GM12878 (cell line): ENCODE data around the gene KERA. TPM values are rescaled to one million over a fixed set of nuclear protein-coding genes. Genes with fewer than 3 reads are reported as not detected.

Experiments used
- ATAC-seq: fragments of 200-7000 bp; cut with Tn5 transposase; 3 replicates; pipeline ENCODE4 v1.9.1; 2020; ENCODE audit warnings: mild to moderate bottlenecking, moderate library complexity
- BruUV-seq: library from RNA; stranded (reverse); fragments of 400-500 nt; replicated peaks from 2 replicates; lab custom pipeline; 2021; lab: Mats Ljungman, UMichigan
- CTCF ChIA-PET: fragments of 300-600 bp; sonication (Branson Sonifier 250); formaldehyde crosslinking; extraction: SDS; loops from one replicate; lab custom pipeline; 2021; ENCODE audit warnings: inconsistent platforms; lab: Yijun Ruan, JAX
- POLR2A ChIA-PET: fragments of 350-600 bp; formaldehyde crosslinking; extraction: SDS; loops from one replicate; lab custom pipeline; 2021; ENCODE audit warnings: inconsistent platforms; lab: Charles Lee
- RAD21 ChIA-PET: fragments of 300-600 bp; sonication (Branson Sonifier 250); formaldehyde crosslinking; loops from one replicate; lab custom pipeline; 2023; ENCODE audit warnings: antibody characterized with exemption; ENCODE audit not compliant: unreplicated experiment; lab: Charles Lee
- SMC1A ChIA-PET: fragments of 300-600 bp; sonication (Branson Sonifier 250); formaldehyde crosslinking; loops from one replicate; lab custom pipeline; 2023; ENCODE audit not compliant: unreplicated experiment, uncharacterized antibody; lab: Charles Lee
- DNase-seq: peaks from one replicate; pipeline ENCODE4 v3.0.0-alpha.2; 2011; ENCODE audit warnings: low read depth, low spot score
- FAIRE-seq: peaks from 3 replicates; lab custom pipeline; 2011; peaks lifted over from hg19 to GRCh38; lab: Jason Lieb, UNC
- H2AFZ ChIP-seq: 2 replicates; pipeline ENCODE4 v1.6.0; 2011; ENCODE audit warnings: low read depth, low read length, control low read depth; ENCODE audit not compliant: control insufficient read depth
- H3K27ac ChIP-seq: 2 replicates; pipeline ENCODE4 v1.5.1; 2011; ENCODE audit warnings: control low read depth; ENCODE audit not compliant: control insufficient read depth, insufficient read depth
- H3K27me3 ChIP-seq, 2 experiments: replicated peaks in 1 of 2; 2 replicates each; pipeline versions ENCODE4 v1.6.0 to v1.6.1; 2011; ENCODE audit warnings: low read length in 1 of 2; ENCODE audit not compliant: control insufficient read depth in 2 of 2, insufficient read depth in 2 of 2
- H3K36me3 ChIP-seq, 2 experiments: 2 replicates each; pipeline ENCODE4 v1.5.1; 2011; ENCODE audit warnings: low read length in 1 of 2; ENCODE audit not compliant: control insufficient read depth in 2 of 2, insufficient read depth in 2 of 2
- H3K4me1 ChIP-seq: 2 replicates; pipeline ENCODE4 v1.6.1; 2011; ENCODE audit warnings: mild to moderate bottlenecking, low read length, moderate library complexity, mixed read lengths; ENCODE audit not compliant: control insufficient read depth, insufficient read depth
- H3K4me2 ChIP-seq: 2 replicates; pipeline ENCODE4 v1.6.0; 2011; ENCODE audit warnings: control low read depth; ENCODE audit not compliant: control insufficient read depth, insufficient read depth
- H3K4me3 ChIP-seq: fragments of 200-600 bp; sonication (generic); 2 replicates; pipeline ENCODE4 v1.5.1; 2016
- H3K79me2 ChIP-seq: 2 replicates; pipeline ENCODE4 v1.6.0; 2011; ENCODE audit warnings: low read length; ENCODE audit not compliant: control insufficient read depth, insufficient read depth
- H3K9ac ChIP-seq: 2 replicates; pipeline ENCODE4 v1.8.0; 2011; ENCODE audit warnings: low read length, control low read depth, mixed read lengths; ENCODE audit not compliant: control insufficient read depth, insufficient read depth
- H3K9me3 ChIP-seq: replicated peaks from 3 replicates; pipeline ENCODE4 v1.5.1; 2011; ENCODE audit warnings: mild to moderate bottlenecking, low read length; ENCODE audit not compliant: control insufficient read depth, insufficient read depth
- H4K20me1 ChIP-seq: 2 replicates; pipeline ENCODE4 v1.6.0; 2011; ENCODE audit not compliant: control insufficient read depth, insufficient read depth
- BMI1 ChIP-seq: fragments of 450-650 bp; IDR thresholded peaks from 2 replicates; pipeline ENCODE4 v1.6.1; 2016; ENCODE audit warnings: mild to moderate bottlenecking, moderate library complexity, borderline replicate concordance
- CBX3 ChIP-seq: fragments of 200-600 bp; sonication (generic); IDR thresholded peaks from 2 replicates; pipeline ENCODE4 v1.6.1; 2016; ENCODE audit warnings: low read depth, borderline replicate concordance
- CHD2 ChIP-seq: IDR thresholded peaks from 2 replicates; pipeline ENCODE4 v1.6.1; 2011; ENCODE audit warnings: low read depth, low read length, improper control_type of control experiment, borderline replicate concordance
- FOS ChIP-seq: IDR thresholded peaks from 3 replicates; pipeline ENCODE4 v1.6.1; 2011; ENCODE audit warnings: borderline replicate concordance; ENCODE audit not compliant: insufficient read length; ENCODE audit errors: extremely low read depth
- FOXK2 ChIP-seq: fragments of 450-650 bp; IDR thresholded peaks from 2 replicates; pipeline ENCODE4 v1.6.1; 2017; ENCODE audit warnings: mild to moderate bottlenecking, moderate library complexity
- IRF3 ChIP-seq: fragments of 450-650 bp; IDR thresholded peaks from 2 replicates; pipeline ENCODE4 v1.6.1; 2014; ENCODE audit warnings: mild to moderate bottlenecking
- PKNOX1 ChIP-seq: fragments of 450-650 bp; IDR thresholded peaks from 2 replicates; pipeline ENCODE4 v1.6.1; 2016; ENCODE audit warnings: mild to moderate bottlenecking
- POLR2A ChIP-seq: IDR thresholded peaks from 2 replicates; pipeline ENCODE4 v1.6.1; 2011; ENCODE audit warnings: low read depth, mild to moderate bottlenecking, low read length
- POLR2AphosphoS5 ChIP-seq: IDR thresholded peaks from 2 replicates; pipeline ENCODE4 v1.6.1; 2011; ENCODE audit warnings: mild to moderate bottlenecking, low read length, inconsistent platforms
- SIX5 ChIP-seq: IDR thresholded peaks from 2 replicates; pipeline ENCODE4 v1.6.1; 2011; ENCODE audit warnings: mild to moderate bottlenecking, low read depth, low read length, moderate library complexity; ENCODE audit not compliant: severe bottlenecking
- TARDBP ChIP-seq: IDR thresholded peaks from 2 replicates; pipeline ENCODE4 v1.6.1; 2016; ENCODE audit warnings: borderline replicate concordance
- ZNF24 ChIP-seq: fragments of 450-650 bp; IDR thresholded peaks from 2 replicates; pipeline ENCODE4 v1.6.1; 2017; ENCODE audit warnings: antibody characterized with exemption, mild to moderate bottlenecking
- WGBS: methylation state at CpG from one replicate; pipeline ENCODE4 v1.1.6; 2016; ENCODE audit warnings: low lambda C conversion rate; ENCODE audit not compliant: insufficient replicate concordance, insufficient coverage; ENCODE audit errors: missing lambda C conversion rate; 5-methylcytosine and 5-hydroxymethylcytosine counted together
- in situ Hi-C: fragments of 300-500 bp; cut with MboI; formaldehyde crosslinking; loops from 9 replicates; pipeline ENCODE4 v1.14.3; 2018; ENCODE audit warnings: mixed read lengths
- intact Hi-C: fragments of 100-400 bp; cut with micrococcal nuclease; formaldehyde crosslinking; loops from one replicate; pipeline ENCODE4 v1.14.2; 2022; ENCODE audit not compliant: unreplicated experiment
- polyA plus RNA-seq, 11 experiments: library from polyadenylated mRNA; depleted of rRNA in 4 of 11; unstranded in 6 of 11; stranded (reverse) in 5 of 11; fragments of >200 nt; fragmentation: Nextera tagmentation in 4 of 11; fragmentation: Illumina TruSeq in 1 of 11; extraction: Ambion mirVana in 4 of 11; extraction: Trizol in 1 of 11; gene quantifications; 1 replicate in 1 of 11; 2 replicates in 10 of 11; pipeline versions ENCODE4 v1.2.1 to v1.2.3, GENCODE V29; 2011 to 2016; ENCODE audit warnings: inconsistent platforms in 2 of 11, missing spikeins in 2 of 11, low read depth in 1 of 11
- total RNA-seq, 4 experiments: library from RNA; depleted of rRNA in 3 of 4; stranded (reverse); fragments of >200 nt in 3 of 4; fragmentation: Illumina TruSeq in 1 of 4; extraction: Trizol in 1 of 4; gene quantifications; 2 replicates each; pipeline versions ENCODE4 v1.2.1 to v1.2.3, GENCODE V29; 2013 to 2021
- TF ChIP-seq, protein P1 (sequence below): fragments of 450-650 bp; formaldehyde crosslinking; IDR thresholded peaks from 2 replicates; pipeline ENCODE4 v1.4.0; 2020; ENCODE audit warnings: mild to moderate bottlenecking, moderate library complexity
- TF ChIP-seq, protein P2 (sequence below): IDR thresholded peaks from 2 replicates; pipeline ENCODE4 v1.6.1; 2012; ENCODE audit warnings: mild to moderate bottlenecking, low read depth, low read length

KERA gene
- total and polyA plus RNA-seq, 10 of the 15 experiments (the other 5 are each of a cell fraction or from before 2014, with no cell fraction given): not detected

DNA sequence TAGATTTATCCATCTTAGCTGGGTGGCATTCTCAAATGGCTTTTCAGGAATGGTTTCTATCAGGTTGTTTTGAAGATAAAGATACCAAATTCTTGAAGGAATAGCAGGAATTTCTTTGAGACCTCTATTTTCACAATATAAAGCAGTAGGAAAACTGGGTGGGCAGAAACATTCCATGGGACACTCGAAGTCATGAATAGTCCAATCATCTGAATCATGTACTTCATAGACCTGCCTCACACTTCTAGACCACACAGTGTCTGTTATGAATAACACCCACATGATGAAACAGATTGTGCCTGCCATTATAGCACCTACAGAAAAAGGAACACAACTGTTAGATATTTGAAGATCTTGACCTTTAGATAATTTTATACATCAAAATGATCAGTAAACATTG lies 1.8 kb downstream of the KERA start (continued):
- TF ChIP-seq, protein P1, sequence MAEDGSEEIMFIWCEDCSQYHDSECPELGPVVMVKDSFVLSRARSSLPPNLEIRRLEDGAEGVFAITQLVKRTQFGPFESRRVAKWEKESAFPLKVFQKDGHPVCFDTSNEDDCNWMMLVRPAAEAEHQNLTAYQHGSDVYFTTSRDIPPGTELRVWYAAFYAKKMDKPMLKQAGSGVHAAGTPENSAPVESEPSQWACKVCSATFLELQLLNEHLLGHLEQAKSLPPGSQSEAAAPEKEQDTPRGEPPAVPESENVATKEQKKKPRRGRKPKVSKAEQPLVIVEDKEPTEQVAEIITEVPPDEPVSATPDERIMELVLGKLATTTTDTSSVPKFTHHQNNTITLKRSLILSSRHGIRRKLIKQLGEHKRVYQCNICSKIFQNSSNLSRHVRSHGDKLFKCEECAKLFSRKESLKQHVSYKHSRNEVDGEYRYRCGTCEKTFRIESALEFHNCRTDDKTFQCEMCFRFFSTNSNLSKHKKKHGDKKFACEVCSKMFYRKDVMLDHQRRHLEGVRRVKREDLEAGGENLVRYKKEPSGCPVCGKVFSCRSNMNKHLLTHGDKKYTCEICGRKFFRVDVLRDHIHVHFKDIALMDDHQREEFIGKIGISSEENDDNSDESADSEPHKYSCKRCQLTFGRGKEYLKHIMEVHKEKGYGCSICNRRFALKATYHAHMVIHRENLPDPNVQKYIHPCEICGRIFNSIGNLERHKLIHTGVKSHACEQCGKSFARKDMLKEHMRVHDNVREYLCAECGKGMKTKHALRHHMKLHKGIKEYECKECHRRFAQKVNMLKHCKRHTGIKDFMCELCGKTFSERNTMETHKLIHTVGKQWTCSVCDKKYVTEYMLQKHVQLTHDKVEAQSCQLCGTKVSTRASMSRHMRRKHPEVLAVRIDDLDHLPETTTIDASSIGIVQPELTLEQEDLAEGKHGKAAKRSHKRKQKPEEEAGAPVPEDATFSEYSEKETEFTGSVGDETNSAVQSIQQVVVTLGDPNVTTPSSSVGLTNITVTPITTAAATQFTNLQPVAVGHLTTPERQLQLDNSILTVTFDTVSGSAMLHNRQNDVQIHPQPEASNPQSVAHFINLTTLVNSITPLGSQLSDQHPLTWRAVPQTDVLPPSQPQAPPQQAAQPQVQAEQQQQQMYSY: no peak

GRCh38 chr12:91053951-91054715 lies 3.7 kb downstream of the KERA start:
- no peak overlapping the region for H3K4me2 ChIP-seq
- no peak for ATAC-seq
- no peak for DNase-seq
- H4K20me1 ChIP-seq: no peaks in the 10 kb centered on the region
- in situ Hi-C loops (no loop called here), intact Hi-C loops (no loop called here)
- no peak overlapping the region for H2AFZ ChIP-seq
- FAIRE-seq: no peak
- no peak overlapping the region for H3K9ac ChIP-seq
- H3K4me1 ChIP-seq: no peaks in the 10 kb centered on the region
- ChIA-PET CTCF (no interaction called here), POLR2A (no interaction called here), SMC1A (no interaction called here), RAD21 (no interaction called here)
- H3K4me3 ChIP-seq: no peak overlapping the region
- H3K27ac ChIP-seq: no peak overlapping the region
- BruUV-seq: no TSS peak
- H3K9me3 ChIP-seq: no peaks in the 10 kb centered on the region
- WGBS: 35% methylated on average over 4 of the region's 4 CpGs
- no peaks in the 10 kb centered on the region for H3K36me3 ChIP-seq
- H3K79me2 ChIP-seq: no peaks in the 10 kb centered on the region
- H3K27me3 ChIP-seq: no peaks in the 10 kb centered on the region; a peak in 1 of 4 replicates
- TF ChIP-seq PKNOX1: no peak
- no peak for TF ChIP-seq CHD2
- no peak for TF ChIP-seq ZNF24
- TF ChIP-seq POLR2AphosphoS5: no peak
- TF ChIP-seq IRF3: no peak
- TF ChIP-seq, protein P2, sequence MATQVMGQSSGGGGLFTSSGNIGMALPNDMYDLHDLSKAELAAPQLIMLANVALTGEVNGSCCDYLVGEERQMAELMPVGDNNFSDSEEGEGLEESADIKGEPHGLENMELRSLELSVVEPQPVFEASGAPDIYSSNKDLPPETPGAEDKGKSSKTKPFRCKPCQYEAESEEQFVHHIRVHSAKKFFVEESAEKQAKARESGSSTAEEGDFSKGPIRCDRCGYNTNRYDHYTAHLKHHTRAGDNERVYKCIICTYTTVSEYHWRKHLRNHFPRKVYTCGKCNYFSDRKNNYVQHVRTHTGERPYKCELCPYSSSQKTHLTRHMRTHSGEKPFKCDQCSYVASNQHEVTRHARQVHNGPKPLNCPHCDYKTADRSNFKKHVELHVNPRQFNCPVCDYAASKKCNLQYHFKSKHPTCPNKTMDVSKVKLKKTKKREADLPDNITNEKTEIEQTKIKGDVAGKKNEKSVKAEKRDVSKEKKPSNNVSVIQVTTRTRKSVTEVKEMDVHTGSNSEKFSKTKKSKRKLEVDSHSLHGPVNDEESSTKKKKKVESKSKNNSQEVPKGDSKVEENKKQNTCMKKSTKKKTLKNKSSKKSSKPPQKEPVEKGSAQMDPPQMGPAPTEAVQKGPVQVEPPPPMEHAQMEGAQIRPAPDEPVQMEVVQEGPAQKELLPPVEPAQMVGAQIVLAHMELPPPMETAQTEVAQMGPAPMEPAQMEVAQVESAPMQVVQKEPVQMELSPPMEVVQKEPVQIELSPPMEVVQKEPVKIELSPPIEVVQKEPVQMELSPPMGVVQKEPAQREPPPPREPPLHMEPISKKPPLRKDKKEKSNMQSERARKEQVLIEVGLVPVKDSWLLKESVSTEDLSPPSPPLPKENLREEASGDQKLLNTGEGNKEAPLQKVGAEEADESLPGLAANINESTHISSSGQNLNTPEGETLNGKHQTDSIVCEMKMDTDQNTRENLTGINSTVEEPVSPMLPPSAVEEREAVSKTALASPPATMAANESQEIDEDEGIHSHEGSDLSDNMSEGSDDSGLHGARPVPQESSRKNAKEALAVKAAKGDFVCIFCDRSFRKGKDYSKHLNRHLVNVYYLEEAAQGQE: no peak
- no peak for TF ChIP-seq TARDBP
- no peak for TF ChIP-seq FOXK2
- TF ChIP-seq SIX5: no peak
- no peak for TF ChIP-seq CBX3
- no peak for TF ChIP-seq FOS
- no peak for TF ChIP-seq POLR2A
- TF ChIP-seq BMI1: no peak
